GM19324 (cell line): ENCODE data around the gene AHNAK.
"Not testable (repeated sequence)": the region's sequence is repeated elsewhere in the genome, so short reads cannot be mapped to it uniquely, and the experiment has no call there.

Experiments
- ATAC-seq: cut with Tn5 transposase; IDR thresholded peaks from one replicate; pipeline ENCODE4 v1.9.1; 2021; ENCODE audit warnings: mild to moderate bottlenecking, moderate library complexity; ENCODE audit not compliant: unreplicated experiment, low FRiP score

The AHNAK gene

DNA sequence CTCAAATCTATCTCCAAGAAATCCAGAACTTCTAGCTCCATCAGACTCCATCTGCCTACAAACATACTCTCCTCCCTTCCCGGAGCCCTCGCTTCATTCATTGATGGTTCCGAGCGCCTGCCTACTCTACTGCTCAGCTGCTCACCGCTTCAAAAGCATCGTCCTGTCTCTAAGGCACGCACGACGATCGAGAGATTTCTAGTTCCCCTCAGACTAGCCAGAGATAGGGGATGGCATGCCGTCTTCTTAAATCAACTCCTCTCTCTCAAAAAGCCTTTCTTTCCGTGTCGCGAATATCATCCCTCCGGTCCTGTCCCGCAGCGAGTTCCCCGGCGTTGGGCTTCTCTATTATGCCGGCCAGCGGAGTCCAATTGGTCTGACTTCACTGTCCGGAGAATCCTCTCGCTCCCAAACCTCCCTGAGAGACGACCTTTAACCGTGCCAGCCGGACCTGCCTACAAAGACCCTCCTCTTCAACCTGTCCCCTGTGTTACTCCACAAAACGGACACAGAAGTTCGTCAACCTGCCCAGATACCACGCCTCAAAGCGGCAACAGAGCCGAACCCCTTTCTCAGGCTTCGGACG is 26.5 kb upstream of the AHNAK start:
- no peak for ATAC-seq

- ATAC-seq = no peak
Observed at GRCh38 chr11:62572431-62572830, 25.8 kb upstream of the AHNAK start.

DNA sequence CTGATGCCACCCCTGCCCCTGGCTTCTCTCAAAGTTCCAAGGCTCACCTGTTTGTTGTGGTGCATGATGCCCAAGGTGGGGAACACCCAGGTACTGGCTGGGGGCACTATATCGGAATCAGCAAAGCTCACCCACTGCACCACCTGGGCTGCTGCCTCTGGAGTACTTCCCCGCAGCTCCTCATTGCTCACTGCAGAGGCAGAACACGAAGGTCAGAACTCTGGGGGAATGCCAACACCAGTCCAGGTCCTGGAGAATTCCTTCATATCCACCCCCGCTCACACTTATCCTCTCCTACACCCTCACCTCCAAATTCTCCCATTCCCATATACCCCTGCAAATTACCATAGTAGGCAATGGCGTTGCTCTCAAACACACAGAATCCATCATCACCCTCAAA is 24.9 kb upstream of the AHNAK start:
- ATAC-seq = not testable (repeated sequence)

DNA sequence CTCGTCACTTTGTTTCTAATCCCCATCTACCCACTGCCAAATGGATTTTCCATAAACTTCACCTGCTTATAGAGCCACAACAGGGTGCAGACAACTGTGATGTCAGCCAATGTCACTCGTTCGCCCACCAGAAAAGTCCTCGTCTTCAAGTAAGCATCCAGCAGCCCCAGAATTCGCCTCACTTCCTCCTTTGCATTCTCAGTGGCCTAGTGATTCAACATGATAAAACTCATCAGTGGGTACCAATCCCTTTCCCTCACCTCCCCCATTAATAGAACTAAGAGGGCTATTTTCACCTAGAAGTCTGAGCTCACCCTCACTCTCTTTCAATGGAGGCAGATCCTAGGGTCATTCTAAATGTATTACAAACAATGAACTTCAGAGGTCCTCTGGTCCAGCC is 24.3 kb upstream of the AHNAK start:
- not testable (repeated sequence) for ATAC-seq

GRCh38 chr11:62569611-62570010 is 23.0 kb upstream of the AHNAK start:
- ATAC-seq = no peak

DNA sequence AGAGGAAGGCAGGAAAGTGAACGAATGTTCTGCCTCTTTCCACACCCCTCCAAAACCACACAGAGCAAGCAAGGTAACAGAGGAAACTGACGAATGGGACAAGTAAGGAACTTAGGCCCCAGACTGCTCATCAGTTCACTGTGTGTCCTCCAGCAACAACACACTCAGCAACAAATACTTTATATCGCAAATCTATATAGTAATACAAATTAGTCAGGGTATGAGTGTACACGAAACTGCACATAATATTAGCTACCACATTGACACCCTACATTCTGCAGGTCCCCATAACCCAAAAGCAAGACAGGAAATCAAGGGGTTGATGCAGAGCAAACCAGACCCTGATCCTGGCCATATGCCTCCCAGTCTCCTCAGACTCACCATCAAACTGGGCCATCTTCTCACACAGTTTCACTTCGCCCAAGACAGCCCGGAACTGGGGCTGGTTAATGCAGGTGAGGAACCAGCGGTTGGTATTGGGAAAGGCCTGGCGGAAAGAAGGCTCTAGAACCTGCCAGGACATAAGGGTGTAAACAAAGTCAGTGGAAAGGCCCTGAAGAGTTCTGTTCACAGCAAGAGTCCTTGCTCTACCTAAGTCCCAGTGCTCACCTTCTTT is 20.5 kb upstream of the AHNAK start:
- no peak for ATAC-seq

DNA sequence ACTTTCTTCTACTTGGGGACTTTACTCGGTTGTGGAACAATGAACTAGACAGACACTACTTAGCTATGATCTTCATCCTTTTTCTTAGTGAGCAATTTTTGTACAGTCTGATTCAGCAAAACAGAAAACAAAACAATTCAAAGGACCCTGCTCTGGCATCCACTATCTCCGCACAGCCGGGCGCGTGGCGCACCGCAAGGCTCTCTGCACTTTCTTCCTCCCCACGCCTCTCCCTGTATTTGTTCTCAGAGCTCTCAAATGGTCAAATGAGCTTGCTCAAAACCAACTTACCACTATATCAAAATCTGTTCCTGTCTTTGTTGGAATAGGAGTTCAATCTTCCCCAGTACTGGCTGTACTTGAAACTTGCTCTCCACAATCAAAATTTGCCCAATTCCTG is 19.6 kb upstream of the AHNAK start:
- ATAC-seq = no peak

DNA sequence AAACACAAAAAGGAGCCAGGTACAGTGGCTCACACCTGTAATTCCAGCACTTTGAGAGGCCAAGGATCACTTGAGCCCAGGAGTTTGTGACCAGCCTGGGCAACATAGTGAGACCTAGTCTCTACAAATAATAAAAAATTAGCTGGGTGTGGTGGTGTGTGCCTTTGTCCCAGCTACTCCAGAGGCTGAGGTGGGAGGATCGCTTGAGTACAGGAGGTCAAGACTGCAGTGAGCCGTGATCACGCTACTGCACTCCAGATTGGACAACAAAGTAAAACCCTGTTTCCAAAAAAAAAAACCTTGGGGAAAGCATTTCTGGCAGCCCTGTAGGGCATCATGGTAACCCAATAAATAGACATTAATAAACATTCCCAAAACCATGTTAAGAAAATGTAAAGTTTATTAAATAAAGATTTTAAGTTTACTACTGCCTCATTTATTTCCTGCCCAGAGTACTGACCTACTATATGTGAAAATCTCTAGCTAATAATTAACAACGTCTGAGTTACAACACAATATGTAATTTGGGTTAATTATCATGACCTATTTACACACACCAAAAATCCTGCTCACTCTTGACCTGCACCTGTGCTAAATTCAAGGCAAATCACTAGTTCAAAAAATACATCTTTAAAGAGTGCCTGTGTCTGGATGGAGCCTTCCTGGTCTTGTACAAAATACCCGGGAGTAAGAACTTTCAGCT is 18.6 kb upstream of the AHNAK start:
- ATAC-seq = no peak

GRCh38 chr11:62561677-62562230 is 15.1 kb upstream of the AHNAK start:
- not testable (repeated sequence) for ATAC-seq

DNA sequence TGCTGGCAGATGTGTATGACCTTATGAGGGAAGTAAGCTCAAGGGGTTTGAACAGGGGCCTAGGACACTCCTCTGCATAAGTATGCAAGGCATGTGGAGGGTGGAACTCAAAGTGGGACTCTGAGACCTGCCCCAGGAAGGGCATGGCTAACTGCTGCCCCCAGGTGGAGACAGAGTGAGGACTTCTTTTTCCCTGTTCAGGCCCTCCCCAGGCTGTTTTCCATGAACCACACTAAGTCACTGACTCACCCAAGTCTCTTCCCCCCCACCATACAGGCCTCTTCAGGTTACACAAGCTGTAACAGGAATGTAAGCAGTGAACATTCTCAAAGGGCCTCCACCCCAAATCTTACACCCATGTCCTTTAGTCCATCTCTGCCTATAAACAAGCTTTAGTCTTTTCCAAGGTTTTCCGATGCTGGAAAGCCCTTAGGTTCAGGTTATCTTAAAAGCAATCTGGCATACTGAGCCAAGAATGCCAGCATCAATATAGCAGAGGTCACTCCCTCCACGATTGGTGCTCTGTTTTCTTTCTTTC is 14.0 kb upstream of the AHNAK start:
- no peak for ATAC-seq

- not testable (repeated sequence) for ATAC-seq
Observed at GRCh38 chr11:62559626-62560025, 13.0 kb upstream of the AHNAK start.

- no peak for ATAC-seq
Observed at GRCh38 chr11:62559204-62559603, 12.6 kb upstream of the AHNAK start.

GRCh38 chr11:62558669-62559068 is 12.1 kb upstream of the AHNAK start:
- no peak for ATAC-seq

DNA sequence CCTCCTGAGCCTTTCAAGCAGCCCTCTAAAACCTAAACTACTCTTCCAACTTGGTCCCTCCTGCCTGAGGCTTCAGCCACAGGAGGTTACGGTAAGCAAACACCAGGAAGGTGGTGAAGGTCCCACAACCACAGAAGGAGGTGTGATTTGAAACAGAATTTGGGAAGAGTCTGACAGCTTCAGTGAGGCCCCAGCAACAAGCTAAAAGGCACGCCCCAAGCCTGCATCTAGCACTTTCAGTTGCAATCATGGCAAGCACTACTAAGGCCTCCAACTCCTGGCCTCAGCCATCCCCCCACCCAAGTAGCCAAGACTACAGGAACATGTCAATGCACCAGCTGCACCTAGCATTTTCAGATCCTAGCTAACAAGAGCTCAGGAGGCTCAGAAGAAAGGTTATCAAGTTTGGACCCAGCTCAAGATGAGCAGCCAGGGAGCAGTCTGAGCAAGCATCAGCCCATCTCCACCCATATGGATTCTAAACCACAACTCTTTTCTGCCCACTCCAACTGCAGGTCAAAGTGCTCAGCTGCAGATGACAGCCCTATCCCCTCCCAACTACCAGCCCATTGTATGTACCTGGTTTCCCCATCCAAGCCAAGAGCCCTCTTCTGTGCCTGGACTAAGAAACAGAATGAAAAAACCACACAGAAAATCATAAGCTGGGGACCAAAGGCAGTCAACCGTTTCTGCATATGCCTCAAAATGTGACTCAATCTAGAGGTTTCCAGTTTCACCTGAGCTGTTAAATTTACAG is 10.4 kb upstream of the AHNAK start:
- ATAC-seq = no peak

DNA sequence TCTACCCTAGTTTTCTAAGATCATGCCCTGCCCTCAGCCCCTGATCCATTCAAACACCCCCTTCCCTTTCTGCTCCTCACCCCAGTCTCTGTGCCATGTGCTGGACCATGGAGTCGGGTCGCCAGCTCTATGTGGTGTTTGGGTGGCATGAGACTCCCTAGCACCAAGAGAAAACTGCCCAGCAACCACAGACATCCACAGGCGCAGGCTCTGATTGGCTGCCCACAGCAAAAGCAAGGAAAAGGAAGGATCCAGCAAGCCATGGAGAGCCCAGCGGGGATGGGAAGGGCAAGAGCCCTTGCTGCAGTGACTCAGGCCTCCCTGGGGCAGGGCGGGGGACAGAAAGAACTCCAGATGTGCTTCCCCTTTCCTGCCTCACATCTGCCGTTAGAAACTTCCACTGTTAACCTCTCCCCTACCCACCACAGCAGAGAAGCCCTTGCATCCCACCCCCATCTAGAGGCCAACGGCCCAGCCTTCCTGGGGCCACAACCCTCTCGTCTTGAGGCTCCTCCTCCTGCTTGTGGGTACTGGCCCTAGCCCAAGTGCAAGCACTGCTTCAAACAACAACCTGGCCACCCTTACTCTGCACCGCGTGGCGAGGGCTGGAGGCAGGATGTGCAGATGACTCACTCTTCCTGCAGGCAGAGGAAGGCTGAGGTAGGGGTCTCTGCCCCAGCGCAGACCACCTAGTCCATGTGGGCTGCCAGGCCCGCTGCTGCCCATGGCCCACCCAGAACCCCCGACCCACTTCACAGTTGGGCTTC is 9.7 kb upstream of the AHNAK start:
- ATAC-seq = no peak

- no peak for ATAC-seq
Observed at GRCh38 chr11:62555464-62556107, 9.0 kb upstream of the AHNAK start.

DNA sequence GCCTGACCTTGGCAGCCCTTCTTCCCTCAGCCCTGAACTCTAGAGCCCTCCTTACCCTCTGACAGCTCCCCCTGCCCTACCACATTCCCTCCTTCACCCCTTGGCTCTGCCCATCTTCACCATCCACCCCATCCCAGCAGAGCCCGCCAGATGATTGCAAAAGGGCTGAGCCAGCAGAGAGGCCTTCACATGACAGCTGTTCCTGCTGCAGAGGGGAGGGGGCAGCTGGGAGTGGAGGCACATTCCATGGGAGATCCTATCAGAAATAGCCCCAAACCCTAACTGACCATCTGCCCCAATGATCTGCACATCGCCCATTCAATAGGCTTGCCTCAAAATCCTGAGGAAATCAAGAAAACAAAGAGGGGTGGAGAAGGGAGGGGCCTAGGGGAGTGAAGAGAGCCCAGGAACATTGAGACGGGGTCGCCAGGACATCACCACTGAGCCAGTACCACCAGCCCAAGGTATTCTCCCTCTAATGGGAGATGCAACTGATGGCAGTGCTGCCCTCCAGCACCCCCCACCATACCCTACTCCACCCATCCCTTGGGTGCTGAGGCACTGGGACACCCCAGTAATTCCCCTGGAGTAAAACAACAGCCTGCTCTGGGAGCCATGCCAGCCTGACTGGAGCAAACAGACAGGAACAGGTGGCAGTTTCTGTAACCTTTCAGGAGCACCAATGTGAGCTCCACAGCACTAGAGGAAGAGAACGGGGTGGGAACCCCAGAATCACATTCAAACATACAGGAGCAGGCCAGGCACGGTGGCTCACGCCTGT is 8.0 kb upstream of the AHNAK start:
- ATAC-seq = no peak

DNA sequence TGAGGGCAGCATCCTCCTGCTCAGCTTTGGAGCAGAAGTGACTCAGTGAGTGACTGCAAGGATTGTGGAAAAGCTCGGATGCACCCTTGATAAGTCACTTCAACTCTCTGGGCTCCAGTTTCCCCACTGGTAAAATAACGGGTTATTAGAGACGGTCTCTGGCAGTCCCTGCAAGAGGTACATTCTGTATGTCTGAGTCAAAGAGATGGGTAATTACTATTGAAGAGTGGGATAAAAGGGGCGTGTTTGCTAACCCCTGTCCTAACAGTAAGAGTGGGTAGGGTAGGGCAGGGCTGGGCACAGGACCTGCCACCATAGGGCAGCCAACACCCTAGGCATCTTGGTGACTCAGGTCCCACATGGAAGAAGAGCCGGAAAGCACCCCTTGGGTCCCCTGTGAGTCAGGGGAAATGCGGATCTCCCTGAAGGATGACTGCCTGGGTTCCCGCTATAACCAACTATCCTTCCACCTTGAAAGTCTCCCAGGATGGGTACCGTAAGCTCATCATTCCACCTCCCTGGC is 7.3 kb upstream of the AHNAK start:
- no peak for ATAC-seq
